ENCODE data around the gene SNCB.

Gene SNCB

DNA sequence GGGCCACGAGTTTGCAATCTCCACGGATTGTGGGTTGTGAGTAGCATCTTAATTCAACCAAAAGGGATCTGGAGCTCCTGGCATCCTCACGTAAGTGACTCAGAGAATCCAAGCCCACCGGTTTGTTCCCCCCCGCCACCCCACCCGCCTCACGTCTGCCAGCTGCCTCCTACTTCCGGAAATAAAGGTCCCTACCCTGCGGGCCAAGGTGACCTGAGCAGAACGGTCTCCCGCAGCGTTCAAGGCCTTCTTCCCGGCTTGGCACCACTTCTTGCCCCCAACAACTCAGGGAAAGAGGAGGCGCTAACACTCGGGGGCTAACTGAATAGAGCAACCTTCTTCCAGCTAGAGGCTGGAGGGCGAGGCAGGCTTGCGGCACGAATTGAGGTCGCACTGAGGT lies 11.6 kb downstream of the SNCB start:
- TF ChIP-seq, protein P1, sequence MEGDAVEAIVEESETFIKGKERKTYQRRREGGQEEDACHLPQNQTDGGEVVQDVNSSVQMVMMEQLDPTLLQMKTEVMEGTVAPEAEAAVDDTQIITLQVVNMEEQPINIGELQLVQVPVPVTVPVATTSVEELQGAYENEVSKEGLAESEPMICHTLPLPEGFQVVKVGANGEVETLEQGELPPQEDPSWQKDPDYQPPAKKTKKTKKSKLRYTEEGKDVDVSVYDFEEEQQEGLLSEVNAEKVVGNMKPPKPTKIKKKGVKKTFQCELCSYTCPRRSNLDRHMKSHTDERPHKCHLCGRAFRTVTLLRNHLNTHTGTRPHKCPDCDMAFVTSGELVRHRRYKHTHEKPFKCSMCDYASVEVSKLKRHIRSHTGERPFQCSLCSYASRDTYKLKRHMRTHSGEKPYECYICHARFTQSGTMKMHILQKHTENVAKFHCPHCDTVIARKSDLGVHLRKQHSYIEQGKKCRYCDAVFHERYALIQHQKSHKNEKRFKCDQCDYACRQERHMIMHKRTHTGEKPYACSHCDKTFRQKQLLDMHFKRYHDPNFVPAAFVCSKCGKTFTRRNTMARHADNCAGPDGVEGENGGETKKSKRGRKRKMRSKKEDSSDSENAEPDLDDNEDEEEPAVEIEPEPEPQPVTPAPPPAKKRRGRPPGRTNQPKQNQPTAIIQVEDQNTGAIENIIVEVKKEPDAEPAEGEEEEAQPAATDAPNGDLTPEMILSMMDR (IDR thresholded peaks at IDR 0.05; ENCODE audit: low read length, missing control alignments), result no peak
- DNase-seq (ENCODE audit: low read depth), result no peak
- no peak overlapping the region for H3K4me3 ChIP-seq (replicated peaks; ENCODE audit: low read depth, low read length)

DNA sequence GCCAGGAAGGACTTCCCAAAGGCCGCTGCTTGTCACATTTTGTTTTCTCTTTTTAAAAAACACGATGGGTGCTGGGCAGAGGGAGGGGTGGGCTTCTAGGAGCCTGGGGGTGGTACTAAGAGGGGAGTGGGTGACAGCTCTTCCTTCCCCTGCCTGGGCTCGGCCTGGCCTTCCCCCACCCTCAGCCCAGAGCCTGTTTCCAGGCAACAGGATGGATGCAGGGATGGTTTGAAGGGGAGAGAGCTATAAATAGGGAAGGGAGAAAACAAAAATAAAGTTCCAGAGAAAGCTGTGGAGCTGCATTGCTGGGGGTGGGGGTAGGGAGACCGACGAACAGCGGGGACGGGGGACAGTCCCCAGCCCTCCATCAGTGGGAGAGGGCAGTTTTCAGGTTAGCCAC lies 13.8 kb downstream of the SNCB start:
- H3K4me3 ChIP-seq (replicated peaks; ENCODE audit: low read depth, low read length), result no peak overlapping the region
- DNase-seq (ENCODE audit: low read depth), result no peak
- TF ChIP-seq, protein P1 (IDR thresholded peaks at IDR 0.05; ENCODE audit: low read length, missing control alignments), result no peak

DNA sequence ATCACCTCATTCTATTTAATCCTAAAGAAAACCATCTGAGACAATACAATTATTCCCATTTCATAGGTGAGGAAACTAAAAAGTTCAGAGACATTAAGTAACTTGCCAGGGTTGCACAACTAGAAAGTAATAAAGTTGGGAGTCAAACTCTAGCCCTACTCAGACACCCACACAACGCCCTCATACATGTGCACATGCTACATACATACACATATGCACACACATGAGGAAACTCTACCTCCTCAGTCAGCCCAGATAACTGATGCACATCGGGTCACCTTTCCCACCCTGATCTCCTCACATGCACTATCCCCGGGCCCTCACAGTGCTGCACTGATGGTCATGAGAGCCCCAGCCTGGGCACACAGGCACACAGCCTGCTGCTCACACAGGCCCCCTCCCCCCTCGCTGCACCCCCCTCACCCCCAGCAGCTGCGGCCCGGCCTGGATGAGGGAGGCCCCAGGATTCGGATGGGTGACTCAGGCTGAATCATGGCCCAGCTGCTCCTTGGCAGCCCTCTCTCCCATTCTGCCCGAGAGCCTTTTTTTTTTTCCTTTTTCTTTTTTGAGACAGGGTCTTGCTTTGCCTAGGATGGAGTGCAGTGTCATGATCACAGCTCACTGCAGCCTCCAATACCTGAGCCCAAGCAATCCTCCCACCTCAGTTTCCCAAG lies 15.4 kb downstream of the SNCB start:
- no peak overlapping the region for H3K4me3 ChIP-seq (replicated peaks; ENCODE audit: low read depth, low read length)
- TF ChIP-seq, protein P1 (IDR thresholded peaks at IDR 0.05; ENCODE audit: low read length, missing control alignments), result no peak
- peak; percentile 72 for DNase-seq (ENCODE audit: low read depth)

DNA sequence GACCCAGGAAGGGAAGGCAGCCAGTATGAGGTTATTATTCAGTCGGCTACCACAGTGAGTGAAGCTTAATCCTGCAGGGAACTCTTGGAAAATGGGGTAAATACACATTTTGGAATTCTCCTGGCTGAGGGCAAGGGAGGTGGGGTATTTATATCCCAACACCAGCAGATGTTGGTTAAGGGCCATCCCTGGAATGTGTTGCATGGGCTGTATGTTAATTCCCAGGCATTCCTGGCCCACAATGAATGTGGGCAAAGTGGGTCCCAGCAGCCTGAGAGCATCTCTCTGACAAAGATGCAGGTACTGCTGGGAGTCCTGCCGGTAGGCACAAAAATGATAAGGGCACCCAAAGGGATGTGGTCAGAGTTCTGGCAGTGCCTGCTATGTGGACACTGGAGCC lies 17.5 kb downstream of the SNCB start:
- H3K4me3 ChIP-seq (replicated peaks; ENCODE audit: low read depth, low read length), result no peak overlapping the region
- TF ChIP-seq, protein P1 (IDR thresholded peaks at IDR 0.05; ENCODE audit: low read length, missing control alignments), result no peak
- no peak for DNase-seq (ENCODE audit: low read depth)

DNA sequence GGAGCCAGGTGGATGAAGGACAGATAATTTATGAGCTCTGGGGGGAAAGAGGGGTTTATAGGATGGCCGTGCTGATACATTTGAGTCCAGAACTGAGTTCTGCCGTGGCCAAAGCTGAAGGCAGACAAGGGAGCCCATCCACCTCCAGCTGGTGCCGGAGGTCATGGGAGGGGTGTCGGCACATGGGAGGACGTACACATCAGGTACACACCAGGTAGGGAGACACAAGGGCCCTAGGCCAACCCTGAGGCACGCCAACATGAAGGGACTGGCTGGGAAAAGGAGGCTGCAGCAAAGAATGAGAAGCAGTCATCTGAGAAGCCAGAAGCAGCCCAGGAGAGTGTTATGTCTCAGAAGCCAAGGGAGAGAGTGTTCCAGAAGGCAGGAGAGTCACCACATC lies 18.3 kb downstream of the SNCB start:
- no peak for DNase-seq (ENCODE audit: low read depth)
- TF ChIP-seq, protein P1 (IDR thresholded peaks at IDR 0.05; ENCODE audit: low read length, missing control alignments), result no peak

DNA sequence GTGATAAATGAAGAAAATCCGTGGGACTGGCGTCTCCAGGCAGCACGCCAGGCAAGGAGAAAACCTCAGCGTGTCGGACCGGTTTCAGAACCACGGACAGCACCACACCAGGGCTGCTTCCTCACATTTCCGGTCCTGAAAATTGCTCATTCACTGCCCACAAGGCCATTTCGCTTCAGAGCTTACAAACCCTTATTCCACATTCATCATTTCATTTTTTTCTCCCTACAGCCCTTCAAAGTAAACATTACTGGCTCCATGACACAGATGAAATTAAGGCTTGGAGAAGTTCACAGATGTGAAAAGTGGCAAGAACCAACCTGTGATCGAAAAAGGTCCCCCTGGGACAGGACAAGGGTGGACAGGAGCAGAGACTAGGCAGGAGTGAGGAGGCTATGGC lies 18.9 kb downstream of the SNCB start:
- no peak overlapping the region for H3K4me3 ChIP-seq (replicated peaks; ENCODE audit: low read depth, low read length)
- TF ChIP-seq, protein P1 (IDR thresholded peaks at IDR 0.05; ENCODE audit: low read length, missing control alignments), result no peak
- DNase-seq (ENCODE audit: low read depth), result peak; percentile 93

More for the DNA sequence above, 18.3 kb downstream of the SNCB start:
- no peak overlapping the region for H3K4me3 ChIP-seq (replicated peaks; ENCODE audit: low read depth, low read length)

DNA sequence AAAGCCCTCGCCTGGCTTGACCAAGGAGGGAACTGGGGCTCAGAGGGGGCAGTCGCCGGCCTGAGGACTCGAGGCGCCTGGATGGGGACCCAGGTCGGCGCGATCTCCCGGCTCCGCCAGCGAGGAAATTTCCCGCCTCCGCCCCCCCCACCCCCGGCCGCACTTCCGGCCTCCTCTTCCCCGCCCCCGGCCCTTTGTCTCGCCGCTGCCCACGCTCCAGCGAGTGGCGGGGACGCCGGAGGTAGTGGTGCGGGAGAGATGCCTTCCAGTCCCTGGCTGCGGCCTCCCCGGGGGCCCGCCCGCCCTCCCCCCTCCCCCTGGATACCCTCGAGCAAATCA lies 19.9 kb downstream of the SNCB start:
- peak overlapping the region; percentile 64 for H3K4me3 ChIP-seq (replicated peaks; ENCODE audit: low read depth, low read length)
- no peak for DNase-seq (ENCODE audit: low read depth)
- TF ChIP-seq, protein P1 (IDR thresholded peaks at IDR 0.05; ENCODE audit: low read length, missing control alignments), result no peak

Data from fibroblast of pulmonary artery (primary cell).